ENCODE results near the gene OR51A4.
"Not testable (repeated sequence)": the region's sequence is repeated elsewhere in the genome, so short reads cannot be mapped to it uniquely, and the experiment has no call there.

The OR51A4 gene

DNA sequence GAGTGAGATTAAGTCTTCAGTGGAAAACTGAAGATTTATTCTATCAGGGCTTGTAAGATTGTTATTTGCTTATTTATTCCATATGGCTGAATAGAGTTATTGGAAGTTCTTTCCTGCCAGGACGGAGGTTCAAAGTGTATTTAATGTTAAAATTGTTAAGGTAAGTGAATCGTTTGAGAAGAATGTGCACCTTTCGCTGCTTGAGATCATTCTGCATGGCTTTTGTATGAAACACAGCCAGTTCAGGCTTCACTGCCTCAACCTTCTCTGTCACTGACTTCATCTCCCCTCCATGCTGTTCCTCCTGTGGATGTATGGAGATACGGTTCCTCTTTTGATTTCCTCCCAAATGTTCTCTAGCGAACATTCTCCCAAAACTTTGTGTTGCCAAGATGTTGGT, 28.0 kb upstream of the OR51A4 start:
- H3K4me3 ChIP-seq (replicated peaks; ENCODE audit: low read depth, low read length): no peak overlapping the region
- TF ChIP-seq, protein P1, sequence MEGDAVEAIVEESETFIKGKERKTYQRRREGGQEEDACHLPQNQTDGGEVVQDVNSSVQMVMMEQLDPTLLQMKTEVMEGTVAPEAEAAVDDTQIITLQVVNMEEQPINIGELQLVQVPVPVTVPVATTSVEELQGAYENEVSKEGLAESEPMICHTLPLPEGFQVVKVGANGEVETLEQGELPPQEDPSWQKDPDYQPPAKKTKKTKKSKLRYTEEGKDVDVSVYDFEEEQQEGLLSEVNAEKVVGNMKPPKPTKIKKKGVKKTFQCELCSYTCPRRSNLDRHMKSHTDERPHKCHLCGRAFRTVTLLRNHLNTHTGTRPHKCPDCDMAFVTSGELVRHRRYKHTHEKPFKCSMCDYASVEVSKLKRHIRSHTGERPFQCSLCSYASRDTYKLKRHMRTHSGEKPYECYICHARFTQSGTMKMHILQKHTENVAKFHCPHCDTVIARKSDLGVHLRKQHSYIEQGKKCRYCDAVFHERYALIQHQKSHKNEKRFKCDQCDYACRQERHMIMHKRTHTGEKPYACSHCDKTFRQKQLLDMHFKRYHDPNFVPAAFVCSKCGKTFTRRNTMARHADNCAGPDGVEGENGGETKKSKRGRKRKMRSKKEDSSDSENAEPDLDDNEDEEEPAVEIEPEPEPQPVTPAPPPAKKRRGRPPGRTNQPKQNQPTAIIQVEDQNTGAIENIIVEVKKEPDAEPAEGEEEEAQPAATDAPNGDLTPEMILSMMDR (IDR thresholded peaks at IDR 0.05; ENCODE audit: low read depth, low read length, missing control alignments): no peak
- no peak for DNase-seq (ENCODE audit: extremely low read depth, low read depth)

GRCh38 chr11:4962816-4963215, 15.4 kb upstream of the OR51A4 start:
- H3K4me3 ChIP-seq (replicated peaks; ENCODE audit: low read depth, low read length): no peak overlapping the region
- DNase-seq (ENCODE audit: extremely low read depth, low read depth): no peak
- TF ChIP-seq, protein P1 (IDR thresholded peaks at IDR 0.05; ENCODE audit: low read depth, low read length, missing control alignments): no peak

DNA sequence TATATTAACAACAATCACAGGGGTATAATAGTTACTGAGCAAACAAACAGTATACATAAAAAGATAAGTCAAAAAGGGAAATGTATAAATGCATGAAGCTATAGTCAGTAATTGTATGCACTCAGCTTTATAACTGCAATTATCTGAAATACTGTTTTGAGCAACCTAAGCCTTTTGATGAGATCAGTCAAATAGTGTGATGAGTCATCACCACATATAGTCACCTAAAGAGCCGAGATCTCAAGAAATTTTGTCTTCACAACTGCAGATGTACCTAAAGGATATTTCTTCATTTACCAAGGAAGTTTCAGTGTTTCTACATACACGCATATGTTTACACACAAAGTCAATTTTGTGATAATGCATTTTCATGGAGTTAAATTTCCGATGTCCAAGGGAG, 13.5 kb upstream of the OR51A4 start:
- DNase-seq (ENCODE audit: extremely low read depth, low read depth): no peak
- TF ChIP-seq, protein P1 (IDR thresholded peaks at IDR 0.05; ENCODE audit: low read depth, low read length, missing control alignments): no peak
- no peak overlapping the region for H3K4me3 ChIP-seq (replicated peaks; ENCODE audit: low read depth, low read length)

- no peak overlapping the region for H3K4me3 ChIP-seq (replicated peaks; ENCODE audit: low read depth, low read length)
- TF ChIP-seq, protein P1 (IDR thresholded peaks at IDR 0.05; ENCODE audit: low read depth, low read length, missing control alignments): no peak
- DNase-seq (ENCODE audit: extremely low read depth, low read depth): no peak
Observed at GRCh38 chr11:4957396-4957795, 10.0 kb upstream of the OR51A4 start.

DNA sequence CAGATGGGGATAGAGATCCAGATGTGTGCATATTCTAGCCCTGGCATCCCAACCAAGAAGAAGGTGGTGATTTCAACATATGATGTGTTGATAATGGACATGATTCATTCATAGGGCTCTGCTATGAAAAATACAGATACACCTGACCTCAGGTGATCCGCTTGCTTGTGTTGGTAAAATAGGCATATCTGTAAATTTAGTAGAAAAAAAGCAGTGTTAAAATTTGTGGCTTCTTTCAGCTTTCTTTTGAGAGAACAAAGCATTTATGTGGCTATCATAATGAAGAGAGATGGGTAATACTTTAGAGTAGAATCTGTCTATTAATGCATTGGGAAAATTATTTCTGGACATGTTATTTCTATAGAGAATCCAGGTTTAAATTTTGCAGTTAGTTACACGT, 8.2 kb upstream of the OR51A4 start, which contains the start of gene OR51A2:
Gene OR51A2, minus strand, starts transcription at position 101 of the 400 bp plus-strand sequence. Its CDS starts 0 bp downstream, at position 101.
- H3K4me3 ChIP-seq (replicated peaks; ENCODE audit: low read depth, low read length); DNase-seq (ENCODE audit: extremely low read depth, low read depth): not testable (repeated sequence)

GRCh38 chr11:4936745-4937144, 10.7 kb downstream of the OR51A4 start:
- TF ChIP-seq, protein P1 (IDR thresholded peaks at IDR 0.05; ENCODE audit: low read depth, low read length, missing control alignments): no peak
- no peak for DNase-seq (ENCODE audit: extremely low read depth, low read depth)
- no peak overlapping the region for H3K4me3 ChIP-seq (replicated peaks; ENCODE audit: low read depth, low read length)

- TF ChIP-seq, protein P1 (IDR thresholded peaks at IDR 0.05; ENCODE audit: low read depth, low read length, missing control alignments): no peak
- no peak for DNase-seq (ENCODE audit: extremely low read depth, low read depth)
- no peak overlapping the region for H3K4me3 ChIP-seq (replicated peaks; ENCODE audit: low read depth, low read length)
Observed at GRCh38 chr11:4932751-4933150, 14.7 kb downstream of the OR51A4 start.

Data from HFF-Myc (cell line).